HG02870 (cell line): Measurements from ENCODE around the gene DNAH1.
"Not testable (repeated sequence)": the region's sequence is repeated elsewhere in the genome, so short reads cannot be mapped to it uniquely, and the experiment has no call there.

Experiments
- ATAC-seq: cut with Tn5 transposase; IDR thresholded peaks from one replicate; pipeline ENCODE4 v1.9.1; 2021; ENCODE audit warnings: mild to moderate bottlenecking, moderate library complexity; ENCODE audit not compliant: unreplicated experiment

Gene DNAH1

DNA sequence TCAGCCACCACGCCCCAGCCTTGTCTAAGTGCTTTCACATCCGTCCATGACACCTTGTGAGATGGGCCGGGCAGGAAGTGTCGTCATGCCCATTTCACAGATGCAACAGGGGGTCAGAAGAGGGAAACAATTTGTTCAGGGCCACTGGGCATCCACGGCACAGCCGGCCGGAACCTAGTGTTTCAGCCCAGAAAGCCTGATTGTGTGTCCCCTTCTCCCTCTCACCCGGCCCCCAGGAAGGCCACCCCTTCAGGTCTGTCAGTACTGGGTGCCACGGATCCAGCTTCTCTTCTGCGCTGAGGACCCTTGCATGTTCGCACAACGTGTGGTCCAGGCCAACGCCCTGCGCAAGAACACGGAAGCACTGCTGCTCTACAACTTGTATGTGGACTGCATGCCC, 15.8 kb downstream of the DNAH1 start:
- ATAC-seq: no peak

DNA sequence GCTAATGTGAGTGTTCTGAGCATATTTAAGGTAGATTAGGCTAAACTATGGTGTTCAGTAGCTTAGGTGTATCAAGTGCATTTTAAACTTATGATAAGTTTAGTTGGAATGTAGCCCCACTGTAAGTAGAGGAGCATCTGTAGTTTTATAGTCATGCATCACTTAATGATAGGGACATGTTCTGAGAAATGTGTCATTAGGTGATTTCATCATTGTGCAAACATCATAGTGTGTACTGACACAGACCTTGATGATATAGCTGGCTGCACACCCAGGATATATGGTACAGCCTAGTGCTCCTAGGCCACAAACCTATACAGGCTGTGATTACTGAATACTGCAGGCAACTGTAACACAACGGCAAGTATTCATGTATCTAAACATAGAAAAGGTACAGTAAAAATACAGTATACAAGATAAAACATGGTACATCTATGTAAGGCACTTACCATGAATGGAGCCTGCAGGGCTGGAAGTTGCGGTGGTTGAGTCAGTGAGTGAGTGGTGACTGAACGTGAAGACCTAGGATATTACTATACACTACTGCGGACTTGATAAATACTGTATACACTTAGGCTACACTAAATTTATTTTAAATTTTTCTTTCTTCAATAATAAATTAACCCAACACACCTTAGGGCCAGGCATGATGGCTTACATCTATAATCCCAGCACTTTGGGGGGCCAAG, 17.9 kb downstream of the DNAH1 start:
- ATAC-seq: no peak

DNA sequence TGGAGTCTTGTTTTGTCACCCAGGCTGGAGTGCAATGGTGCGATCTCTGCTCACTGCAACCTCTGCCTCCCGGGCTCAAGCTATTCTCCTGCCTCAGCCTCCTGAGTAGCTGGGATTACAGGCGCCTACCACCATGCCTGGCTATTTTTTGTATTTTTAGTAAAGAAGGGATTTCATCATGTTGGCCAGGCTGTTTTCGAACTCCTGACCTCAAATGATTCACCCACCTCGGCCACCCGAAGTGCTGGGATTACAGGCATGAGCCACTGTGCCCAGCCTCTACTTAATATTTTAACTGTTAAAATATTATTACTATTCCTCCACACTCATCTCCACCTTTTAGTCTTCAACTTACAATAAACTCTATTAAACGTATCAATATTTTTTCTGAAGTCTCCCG, 22.0 kb downstream of the DNAH1 start:
- ATAC-seq: not testable (repeated sequence)

DNA sequence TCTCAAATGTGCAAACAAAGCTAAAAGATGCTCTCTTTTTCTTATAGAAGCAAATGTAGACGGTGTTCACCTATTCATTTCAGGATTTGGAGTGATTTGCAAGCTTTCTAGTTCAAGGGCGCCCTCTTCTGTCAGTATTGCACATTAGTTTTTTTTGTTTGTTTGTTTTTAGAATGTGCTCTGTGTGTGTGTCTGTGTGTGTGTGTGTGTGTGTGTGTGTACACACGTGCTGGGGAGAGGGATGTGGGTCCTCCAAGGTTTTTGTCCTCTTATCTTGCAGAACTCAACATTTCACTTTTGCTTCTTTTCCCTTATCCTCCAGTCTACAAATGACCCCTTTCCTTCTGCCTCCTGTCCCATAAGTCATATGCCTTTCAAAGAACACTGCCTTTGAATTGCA, 23.5 kb downstream of the DNAH1 start:
- ATAC-seq: no peak

DNA sequence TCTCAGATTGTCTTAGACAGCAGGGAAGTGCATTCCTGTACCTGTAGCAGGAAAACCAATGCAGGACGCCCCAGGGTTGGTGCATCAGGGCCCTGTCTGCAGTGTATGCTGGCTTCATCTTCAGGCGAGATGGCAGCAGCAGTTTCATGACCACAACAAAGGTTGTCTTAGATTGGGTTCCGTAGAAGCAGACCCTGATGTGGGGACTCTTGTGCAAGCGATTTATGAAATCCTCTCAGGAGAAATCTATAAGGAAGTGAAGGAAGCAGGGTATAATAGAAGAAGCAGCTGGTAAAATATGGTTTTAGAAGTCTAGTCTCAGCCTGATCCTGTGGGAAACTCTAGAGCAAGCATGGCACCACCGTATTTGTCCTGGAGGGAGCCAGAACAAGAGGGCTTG, 25.0 kb downstream of the DNAH1 start:
- no peak for ATAC-seq

- no peak for ATAC-seq
Observed at GRCh38 chr3:52343946-52344600, 28.0 kb downstream of the DNAH1 start.

DNA sequence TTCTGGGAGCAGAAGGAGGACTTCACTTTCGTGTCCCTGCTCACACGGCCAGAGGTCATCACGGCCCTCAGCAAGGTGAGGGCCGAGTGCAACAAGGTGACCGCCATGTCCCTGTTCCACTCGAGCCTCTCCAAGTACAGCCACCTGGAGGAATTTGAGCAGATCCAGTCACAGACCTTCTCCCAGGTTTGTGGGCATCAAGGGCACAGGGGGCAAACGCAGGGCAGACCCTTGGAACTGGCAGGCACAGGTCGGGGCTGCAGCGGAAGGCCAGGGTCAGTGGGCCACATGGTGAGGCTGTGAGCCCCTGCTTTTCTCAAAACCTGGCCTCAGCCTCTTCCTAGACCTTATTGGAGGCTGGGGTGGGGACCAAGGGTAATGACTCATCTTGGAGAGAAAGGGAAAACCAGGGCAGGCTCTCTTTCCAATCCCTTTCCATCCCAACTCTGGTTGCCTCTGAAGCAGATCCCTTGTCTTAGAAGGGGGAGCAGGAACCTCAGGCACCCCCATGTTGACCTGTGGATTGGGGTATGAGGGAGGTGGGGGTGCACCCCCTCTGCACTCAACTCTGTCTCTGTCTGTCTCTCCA, 29.5 kb downstream of the DNAH1 start:
- ATAC-seq: no peak

- no peak for ATAC-seq
Observed at GRCh38 chr3:52346623-52347530, 30.8 kb downstream of the DNAH1 start.

- no peak for ATAC-seq
Observed at GRCh38 chr3:52347716-52348635, 31.9 kb downstream of the DNAH1 start.

GRCh38 chr3:52349131-52349530, 33.0 kb downstream of the DNAH1 start:
- no peak for ATAC-seq

DNA sequence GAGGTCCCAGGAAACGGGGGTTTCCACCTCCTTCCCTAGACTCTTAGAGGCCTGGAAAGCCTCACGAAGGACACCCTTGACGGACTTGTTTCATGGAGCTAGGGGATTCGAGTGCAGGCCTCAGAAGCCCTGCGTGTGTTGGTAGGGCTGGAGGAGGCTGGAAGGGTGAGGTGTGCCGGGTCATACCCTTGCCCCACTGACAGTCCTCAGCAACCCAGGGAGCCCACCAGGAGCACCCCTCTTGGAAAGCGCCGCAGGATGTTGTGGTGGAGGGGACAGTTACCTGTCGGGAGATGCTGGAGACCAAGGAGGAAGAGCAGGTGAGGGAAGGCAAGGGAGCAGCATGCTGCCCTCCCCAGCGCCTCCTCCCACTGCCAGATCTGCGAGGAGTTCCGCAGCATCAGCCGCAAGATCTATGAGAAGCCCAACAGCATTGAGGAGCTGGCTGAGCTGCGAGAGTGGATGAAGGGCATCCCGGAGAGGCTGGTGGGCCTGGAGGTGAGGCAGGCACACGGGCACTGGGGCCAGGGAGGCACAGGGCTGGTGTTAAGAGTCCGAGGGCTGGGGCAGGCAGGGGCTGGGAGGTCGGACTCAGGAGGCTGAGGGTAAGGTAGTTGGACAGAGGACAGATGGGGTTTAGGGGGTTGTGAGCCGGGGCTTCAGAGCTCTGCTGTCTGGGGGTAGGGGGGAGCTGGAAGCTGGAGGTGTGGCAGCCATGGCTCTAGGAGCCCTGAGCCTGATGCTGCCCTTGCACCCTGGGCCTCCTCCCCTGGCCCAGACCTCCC, 33.7 kb downstream of the DNAH1 start:
- no peak for ATAC-seq

DNA sequence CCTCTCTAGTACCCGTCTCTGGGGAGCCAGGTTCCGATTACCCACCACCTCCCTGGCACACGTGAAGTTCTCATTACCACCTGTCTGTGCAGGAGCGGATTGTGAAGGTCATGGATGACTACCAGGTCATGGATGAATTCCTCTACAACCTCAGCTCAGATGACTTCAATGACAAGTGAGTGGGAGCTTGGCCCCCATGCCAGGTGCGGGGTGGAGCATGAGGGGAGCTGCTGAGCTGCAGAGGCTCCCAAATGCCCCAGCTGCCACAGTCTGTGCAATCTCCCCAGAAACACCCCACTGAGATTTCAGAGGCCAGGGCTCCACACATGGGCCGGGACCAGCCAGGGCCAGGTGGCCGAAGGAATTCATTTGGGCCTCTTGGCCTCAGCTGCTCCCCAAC, 34.3 kb downstream of the DNAH1 start:
- ATAC-seq: no peak

DNA sequence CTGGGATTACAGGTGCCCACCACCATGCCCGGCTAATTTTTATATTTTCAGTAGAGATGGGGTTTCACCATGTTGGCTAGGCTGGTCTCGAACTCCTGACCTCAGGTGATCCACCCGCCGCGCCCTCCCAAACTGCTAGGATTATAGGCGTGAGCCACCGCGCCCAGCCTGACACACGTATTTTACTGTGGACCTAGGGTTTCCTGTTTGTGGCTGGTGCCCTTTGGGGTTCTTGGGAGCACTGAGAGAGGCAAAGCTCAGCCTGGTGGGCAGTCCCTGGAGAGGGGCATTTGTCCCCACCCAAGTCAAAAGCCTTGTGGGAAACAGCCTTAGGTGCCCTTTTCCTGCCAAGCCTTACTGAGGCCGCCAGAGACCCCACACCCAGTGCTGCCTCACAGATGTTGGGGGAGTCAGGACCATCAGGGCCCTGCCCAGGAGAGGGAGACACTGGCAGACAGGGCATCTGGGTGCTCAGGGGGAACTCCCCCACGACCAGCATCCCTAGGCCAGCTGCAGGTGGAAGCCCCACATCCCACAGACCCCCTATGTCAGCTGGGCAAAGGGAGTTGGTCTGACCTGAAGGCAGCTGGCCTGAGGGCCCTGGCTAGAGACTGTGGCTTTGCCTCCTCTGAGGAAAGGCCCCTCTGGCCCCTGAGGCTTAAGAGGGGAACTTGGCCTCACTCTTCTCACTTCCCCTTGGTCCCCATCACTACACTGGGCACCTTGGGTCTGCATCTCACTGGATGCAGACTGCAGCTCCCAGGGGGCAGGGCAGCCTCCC, 35.1 kb downstream of the DNAH1 start:
- ATAC-seq: no peak

- no peak for ATAC-seq
Observed at GRCh38 chr3:52351762-52352368, 35.7 kb downstream of the DNAH1 start.

GRCh38 chr3:52352566-52352965, 36.4 kb downstream of the DNAH1 start:
- ATAC-seq: no peak

DNA sequence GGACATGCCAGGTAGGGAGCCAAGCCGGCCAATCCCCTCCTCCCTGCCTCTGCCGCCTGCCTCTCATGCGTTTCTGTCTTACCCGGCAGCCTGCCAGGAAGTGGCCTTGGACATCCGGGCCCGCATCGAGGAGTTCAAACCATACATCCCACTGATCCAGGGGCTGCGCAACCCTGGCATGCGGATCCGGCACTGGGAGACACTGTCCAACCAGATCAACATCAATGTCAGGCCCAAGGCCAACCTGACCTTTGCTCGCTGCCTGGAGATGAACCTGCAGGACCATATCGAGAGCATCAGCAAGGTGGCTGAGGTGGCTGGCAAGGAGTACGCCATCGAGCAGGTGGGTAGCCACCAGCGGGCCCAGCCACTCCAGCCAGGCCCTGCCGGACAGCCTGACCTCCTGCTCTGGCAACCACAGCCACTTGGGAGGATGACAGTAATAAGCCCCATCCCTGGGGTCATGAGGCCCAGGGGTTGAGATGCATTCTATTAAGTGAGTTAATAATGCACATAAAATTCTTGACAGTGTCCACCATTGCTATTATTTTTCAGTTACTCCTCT, 37.3 kb downstream of the DNAH1 start:
- no peak for ATAC-seq

DNA sequence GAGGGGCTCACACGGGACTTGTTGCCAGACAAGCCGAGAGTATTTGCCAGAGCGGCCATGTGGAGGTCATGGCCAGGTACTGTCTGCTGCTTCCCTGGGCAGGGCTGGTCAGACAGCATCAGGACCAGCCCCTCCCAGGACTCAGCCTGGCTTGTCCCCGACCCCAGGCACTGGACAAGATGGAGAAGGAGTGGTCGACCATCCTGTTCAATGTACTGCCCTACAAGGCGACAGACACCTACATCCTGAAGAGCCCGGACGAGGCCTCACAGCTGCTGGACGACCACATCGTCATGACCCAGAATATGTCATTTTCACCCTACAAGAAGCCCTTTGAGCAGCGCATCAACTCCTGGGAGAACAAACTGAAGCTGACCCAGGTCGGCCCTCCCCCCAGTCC, 38.6 kb downstream of the DNAH1 start:
- ATAC-seq: no peak

DNA sequence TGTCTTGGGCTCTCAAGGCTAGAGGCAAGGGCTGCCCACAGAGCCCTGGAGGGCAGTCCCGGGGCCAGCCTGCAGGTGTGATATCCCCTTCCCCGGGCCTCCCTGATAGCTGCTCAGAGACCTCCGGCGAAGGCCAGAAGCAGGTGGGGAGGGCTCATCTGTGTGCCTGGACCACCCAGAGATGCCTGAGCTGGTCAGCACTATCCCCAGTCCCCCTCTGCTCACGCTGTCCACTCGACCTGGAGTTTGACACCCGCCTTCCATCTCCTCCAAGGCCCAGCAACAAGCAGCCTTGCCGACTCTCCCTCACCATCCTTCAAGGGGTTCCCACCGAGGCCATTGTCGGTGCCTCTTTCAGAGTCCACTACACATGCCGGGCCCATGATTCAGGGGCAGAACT, 39.4 kb downstream of the DNAH1 start:
- ATAC-seq: no peak
